ENCODE data around the gene FGF5. TPM values are rescaled to one million over a fixed set of nuclear protein-coding genes. Genes with fewer than 3 reads are reported as not detected.
"Not testable (repeated sequence)": the region's sequence is repeated elsewhere in the genome, so short reads cannot be mapped to it uniquely, and the experiment has no call there.

Gene FGF5
- total RNA-seq, 2 experiments from 2014 or later = not detected

GRCh38 chr4:80307774-80308465 lies 41.5 kb downstream of the FGF5 start:
- Mint-ChIP-seq H3K27me3 (peaks cover 11% of the 10 kb centered on the region), H3K9me3 (no peaks in the 10 kb centered on the region), H3K4me1 (ENCODE audit: low read depth) (no peaks in the 10 kb centered on the region), H3K27ac (no peak overlapping the region), H3K4me3 (no peak overlapping the region), H3K36me3 (no peaks in the 10 kb centered on the region)
- intact Hi-C loops (cut with micrococcal nuclease) = no loop called here
- no peak for DNase-seq
- ChIA-PET CTCF (no interaction called here), POLR2A (no interaction called here)

- Mint-ChIP-seq H3K4me3 (no peak overlapping the region), H3K27ac (no peak overlapping the region), H3K36me3 (no peaks in the 10 kb centered on the region), H3K27me3 (peaks cover 11% of the 10 kb centered on the region), H3K4me1 (ENCODE audit: low read depth) (no peaks in the 10 kb centered on the region), H3K9me3 (no peaks in the 10 kb centered on the region)
- POLR2A ChIA-PET = no interaction called here
- no peak for DNase-seq
- CTCF ChIA-PET = no interaction called here
- intact Hi-C loops (cut with micrococcal nuclease) = no loop called here
Measured at GRCh38 chr4:80308466-80308822, 42.0 kb downstream of the FGF5 start.

GRCh38 chr4:80309294-80310004 lies 43.0 kb downstream of the FGF5 start:
- CTCF ChIA-PET = no interaction called here
- no peaks in the 10 kb centered on the region for H3K9me3 Mint-ChIP-seq
- intact Hi-C loops (cut with micrococcal nuclease) = no loop called here

GRCh38 chr4:80311130-80311529 lies 44.7 kb downstream of the FGF5 start:
- CTCF ChIA-PET = no interaction called here
- H3K9me3 Mint-ChIP-seq = no peaks in the 10 kb centered on the region
- intact Hi-C loops (cut with micrococcal nuclease) = no loop called here
- no peak for DNase-seq
- POLR2A ChIA-PET = no interaction called here
- no peaks in the 10 kb centered on the region for H3K4me1 Mint-ChIP-seq (ENCODE audit: low read depth)
- no peak overlapping the region for H3K4me3 Mint-ChIP-seq
- H3K27ac Mint-ChIP-seq = no peak overlapping the region
- H3K27me3 Mint-ChIP-seq = peaks cover 15% of the 10 kb centered on the region
- no peaks in the 10 kb centered on the region for H3K36me3 Mint-ChIP-seq

More at GRCh38 chr4:80309294-80310004, 43.0 kb downstream of the FGF5 start:
- H3K4me3 Mint-ChIP-seq = no peak overlapping the region
- H3K27me3 Mint-ChIP-seq = peaks cover 11% of the 10 kb centered on the region
- DNase-seq = no peak
- H3K4me1 Mint-ChIP-seq (ENCODE audit: low read depth) = no peaks in the 10 kb centered on the region
- no peak overlapping the region for H3K27ac Mint-ChIP-seq
- no peaks in the 10 kb centered on the region for H3K36me3 Mint-ChIP-seq
- POLR2A ChIA-PET = no interaction called here

GRCh38 chr4:80312124-80312523 lies 45.7 kb downstream of the FGF5 start:
- Mint-ChIP-seq H3K4me1 (ENCODE audit: low read depth) (no peaks in the 10 kb centered on the region), H3K4me3 (no peak overlapping the region), H3K27ac (no peak overlapping the region), H3K27me3 (peaks cover 15% of the 10 kb centered on the region), H3K9me3 (no peaks in the 10 kb centered on the region), H3K36me3 (no peaks in the 10 kb centered on the region)
- intact Hi-C loops (cut with micrococcal nuclease) = no loop called here
- POLR2A ChIA-PET = no interaction called here
- DNase-seq = no peak
- CTCF ChIA-PET = no interaction called here

GRCh38 chr4:80313627-80314026 lies 47.2 kb downstream of the FGF5 start:
- Mint-ChIP-seq H3K36me3 (no peaks in the 10 kb centered on the region), H3K9me3 (no peaks in the 10 kb centered on the region), H3K4me3 (no peak overlapping the region), H3K4me1 (ENCODE audit: low read depth) (no peaks in the 10 kb centered on the region), H3K27ac (no peak overlapping the region), H3K27me3 (peaks cover 8% of the 10 kb centered on the region)
- POLR2A ChIA-PET = no interaction called here
- CTCF ChIA-PET = no interaction called here
- DNase-seq = no peak
- intact Hi-C loops (cut with micrococcal nuclease) = no loop called here

GRCh38 chr4:80315848-80316247 lies 49.4 kb downstream of the FGF5 start:
- H3K9me3 Mint-ChIP-seq; CTCF ChIA-PET; H3K27me3 Mint-ChIP-seq; DNase-seq; H3K4me1 Mint-ChIP-seq (ENCODE audit: low read depth); POLR2A ChIA-PET; H3K36me3 Mint-ChIP-seq; H3K27ac Mint-ChIP-seq; intact Hi-C loops (cut with micrococcal nuclease); H3K4me3 Mint-ChIP-seq: not testable (repeated sequence)

- no peaks in the 10 kb centered on the region for H3K4me1 Mint-ChIP-seq (ENCODE audit: low read depth)
- no peaks in the 10 kb centered on the region for H3K9me3 Mint-ChIP-seq
- intact Hi-C loops (cut with micrococcal nuclease) = no loop called here
- no peak overlapping the region for H3K4me3 Mint-ChIP-seq
- H3K36me3 Mint-ChIP-seq = no peaks in the 10 kb centered on the region
- no peak for DNase-seq
- ChIA-PET POLR2A (no interaction called here), CTCF (no interaction called here)
- H3K27me3 Mint-ChIP-seq = peaks cover 4% of the 10 kb centered on the region
- no peak overlapping the region for H3K27ac Mint-ChIP-seq
Measured at GRCh38 chr4:80321341-80321740, 54.9 kb downstream of the FGF5 start.

- CTCF ChIA-PET = no interaction called here
- H3K27me3 Mint-ChIP-seq = peaks cover 4% of the 10 kb centered on the region
- no peak overlapping the region for H3K27ac Mint-ChIP-seq
- no peaks in the 10 kb centered on the region for H3K36me3 Mint-ChIP-seq
- no peak overlapping the region for H3K4me3 Mint-ChIP-seq
- no peak for DNase-seq
- POLR2A ChIA-PET = no interaction called here
- no peaks in the 10 kb centered on the region for H3K9me3 Mint-ChIP-seq
- intact Hi-C loops (cut with micrococcal nuclease) = no loop called here
- no peaks in the 10 kb centered on the region for H3K4me1 Mint-ChIP-seq (ENCODE audit: low read depth)
Measured at GRCh38 chr4:80321776-80322175, 55.3 kb downstream of the FGF5 start.

- CTCF ChIA-PET = no interaction called here
- POLR2A ChIA-PET = no interaction called here
- intact Hi-C loops (cut with micrococcal nuclease) = no loop called here
- Mint-ChIP-seq H3K27ac (no peak overlapping the region), H3K4me1 (ENCODE audit: low read depth) (no peaks in the 10 kb centered on the region), H3K9me3 (no peaks in the 10 kb centered on the region), H3K27me3 (peaks cover 4% of the 10 kb centered on the region), H3K4me3 (no peak overlapping the region), H3K36me3 (no peaks in the 10 kb centered on the region)
- no peak for DNase-seq
Measured at GRCh38 chr4:80322716-80323115, 56.3 kb downstream of the FGF5 start.

GRCh38 chr4:80324171-80324570 lies 57.7 kb downstream of the FGF5 start:
- H3K27me3 Mint-ChIP-seq = peaks cover 4% of the 10 kb centered on the region
- no peak overlapping the region for H3K4me3 Mint-ChIP-seq
- H3K27ac Mint-ChIP-seq = no peak overlapping the region
- no peaks in the 10 kb centered on the region for H3K36me3 Mint-ChIP-seq
- no peaks in the 10 kb centered on the region for H3K4me1 Mint-ChIP-seq (ENCODE audit: low read depth)
- no peaks in the 10 kb centered on the region for H3K9me3 Mint-ChIP-seq
- DNase-seq = no peak
- CTCF ChIA-PET = no interaction called here
- intact Hi-C loops (cut with micrococcal nuclease) = no loop called here
- POLR2A ChIA-PET = no interaction called here

GRCh38 chr4:80331693-80332092 lies 65.2 kb downstream of the FGF5 start:
- no peak overlapping the region for H3K4me3 Mint-ChIP-seq
- DNase-seq = no peak
- intact Hi-C loops (cut with micrococcal nuclease) = loop anchor here (10.0 kb wide), 1 partner anchor 107 kb away; no protein-coding TSS in a partner anchor
- peaks cover 13% of the 10 kb centered on the region for H3K27me3 Mint-ChIP-seq
- CTCF ChIA-PET = no interaction called here
- POLR2A ChIA-PET = no interaction called here
- H3K4me1 Mint-ChIP-seq (ENCODE audit: low read depth) = peaks cover 10% of the 10 kb centered on the region
- H3K36me3 Mint-ChIP-seq = no peaks in the 10 kb centered on the region
- no peak overlapping the region for H3K27ac Mint-ChIP-seq
- no peaks in the 10 kb centered on the region for H3K9me3 Mint-ChIP-seq

- no peak for DNase-seq
- no peaks in the 10 kb centered on the region for H3K9me3 Mint-ChIP-seq
- no peak overlapping the region for H3K27ac Mint-ChIP-seq
- H3K36me3 Mint-ChIP-seq = no peaks in the 10 kb centered on the region
- peaks cover 13% of the 10 kb centered on the region for H3K27me3 Mint-ChIP-seq
- POLR2A ChIA-PET = no interaction called here
- CTCF ChIA-PET = interaction anchor here (1.1 kb wide), 1 partner anchor 1381 kb away, joined by 3 read pairs; no protein-coding TSS in a partner anchor
- intact Hi-C loops (cut with micrococcal nuclease) = loop anchor here (10.0 kb wide), 1 partner anchor 108 kb away; no protein-coding TSS in a partner anchor
- no peak overlapping the region for H3K4me3 Mint-ChIP-seq
- peaks cover 10% of the 10 kb centered on the region for H3K4me1 Mint-ChIP-seq (ENCODE audit: low read depth)
Measured at GRCh38 chr4:80333121-80333520, 66.7 kb downstream of the FGF5 start.
